GM12891 (cell line): ENCODE data around the gene FBXO28.

Experiments used
- PAX5 ChIP-seq: IDR thresholded peaks from 2 replicates; pipeline ENCODE4 v1.6.1; 2011; ENCODE audit warnings: low read length, moderate library complexity, mild to moderate bottlenecking; ENCODE audit not compliant: insufficient read depth, severe bottlenecking
- POLR2A ChIP-seq: IDR thresholded peaks from 2 replicates; pipeline ENCODE4 v1.6.1; 2011; ENCODE audit warnings: low read depth, low read length, control low read depth
- POLR2AphosphoS5 ChIP-seq: IDR thresholded peaks from 2 replicates; pipeline ENCODE4 v1.6.1; 2011; ENCODE audit warnings: low read depth, low read length, control low read depth
- POU2F2 ChIP-seq: IDR thresholded peaks from 2 replicates; pipeline ENCODE4 v1.6.1; 2011; ENCODE audit warnings: low read depth, mild to moderate bottlenecking, control low read depth, low read length, moderate library complexity
- SPI1 ChIP-seq: IDR thresholded peaks from 2 replicates; pipeline ENCODE4 v1.6.1; 2011; ENCODE audit warnings: low read depth, low read length, control low read depth
- TAF1 ChIP-seq: IDR thresholded peaks from 2 replicates; pipeline ENCODE4 v1.6.1; 2011; ENCODE audit warnings: low read depth, low read length, control low read depth

GRCh38 chr1:224127925-224128819, 14.3 kb downstream of the FBXO28 start:
- TF ChIP-seq POLR2A: no peak
- no peak for TF ChIP-seq POLR2AphosphoS5
- TF ChIP-seq POU2F2: no peak
- no peak for TF ChIP-seq PAX5
- no peak for TF ChIP-seq TAF1
- TF ChIP-seq SPI1: no peak
